AG04449 (cell line): ENCODE results near the gene ERN1.

Experiments
- CTCF ChIA-PET: fragments of 350-600 bp; formaldehyde crosslinking; extraction: SDS; loops from one replicate; lab custom pipeline; 2021; ENCODE audit warnings: antibody characterized with exemption; lab: Yijun Ruan, JAX
- POLR2A ChIA-PET: fragments of 400-600, 350-600 bp; formaldehyde crosslinking; extraction: SDS; loops from one replicate; lab custom pipeline; 2020; ENCODE audit warnings: antibody characterized with exemption, inconsistent platforms; lab: Yijun Ruan, JAX
- DNase-seq: peaks from one replicate; pipeline ENCODE4 v3.0.0-alpha.2; 2010; ENCODE audit warnings: low read depth, low spot score
- H3K4me3 ChIP-seq: 2 replicates; pipeline ENCODE4 v1.5.1; 2011; ENCODE audit warnings: low read depth, mild to moderate bottlenecking, control low read depth, low read length
- TF ChIP-seq, protein P1 (sequence below): IDR thresholded peaks from one replicate; pipeline ENCODE4 v1.5.1; 2011; ENCODE audit warnings: mild to moderate bottlenecking, moderate library complexity, low read length, control low read depth, inconsistent platforms; ENCODE audit not compliant: insufficient read depth; ENCODE audit errors: missing control alignments

Gene ERN1

DNA sequence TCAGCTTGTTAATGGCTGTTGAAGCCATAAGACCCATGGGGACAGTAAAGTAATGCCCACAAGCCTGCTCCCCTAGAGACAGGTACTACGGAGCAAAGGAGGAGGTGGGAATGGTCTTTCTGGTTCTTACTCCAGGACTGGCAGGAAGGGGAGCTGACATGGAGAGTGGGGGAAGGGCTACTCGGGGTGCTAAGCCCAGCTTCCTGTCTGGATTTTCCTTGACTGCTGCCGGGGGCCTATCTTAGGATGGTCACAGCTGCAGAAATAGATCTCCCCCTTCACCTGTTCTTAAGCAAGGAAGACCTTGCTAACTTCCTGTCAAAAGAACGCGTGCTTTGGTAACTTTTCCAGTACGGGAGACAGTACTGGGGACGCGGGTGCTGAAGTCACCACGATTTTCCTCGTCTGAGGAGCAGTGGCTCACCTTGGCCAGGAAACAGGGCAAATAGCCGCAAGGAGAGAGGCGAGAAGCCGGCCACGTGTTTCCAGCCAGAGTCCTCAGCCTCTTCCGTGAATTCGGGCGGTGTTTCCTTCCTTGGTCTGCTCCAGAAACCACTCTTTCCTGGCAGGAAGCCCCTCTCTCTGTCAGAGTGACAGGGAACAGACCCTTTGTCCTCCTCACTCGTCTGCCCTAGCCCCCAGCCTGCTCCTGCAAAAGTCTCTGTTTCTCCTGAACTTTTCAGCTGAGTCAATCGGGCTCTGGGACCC, 132.4 kb downstream of the ERN1 start:
- no peak for DNase-seq
- TF ChIP-seq, protein P1, sequence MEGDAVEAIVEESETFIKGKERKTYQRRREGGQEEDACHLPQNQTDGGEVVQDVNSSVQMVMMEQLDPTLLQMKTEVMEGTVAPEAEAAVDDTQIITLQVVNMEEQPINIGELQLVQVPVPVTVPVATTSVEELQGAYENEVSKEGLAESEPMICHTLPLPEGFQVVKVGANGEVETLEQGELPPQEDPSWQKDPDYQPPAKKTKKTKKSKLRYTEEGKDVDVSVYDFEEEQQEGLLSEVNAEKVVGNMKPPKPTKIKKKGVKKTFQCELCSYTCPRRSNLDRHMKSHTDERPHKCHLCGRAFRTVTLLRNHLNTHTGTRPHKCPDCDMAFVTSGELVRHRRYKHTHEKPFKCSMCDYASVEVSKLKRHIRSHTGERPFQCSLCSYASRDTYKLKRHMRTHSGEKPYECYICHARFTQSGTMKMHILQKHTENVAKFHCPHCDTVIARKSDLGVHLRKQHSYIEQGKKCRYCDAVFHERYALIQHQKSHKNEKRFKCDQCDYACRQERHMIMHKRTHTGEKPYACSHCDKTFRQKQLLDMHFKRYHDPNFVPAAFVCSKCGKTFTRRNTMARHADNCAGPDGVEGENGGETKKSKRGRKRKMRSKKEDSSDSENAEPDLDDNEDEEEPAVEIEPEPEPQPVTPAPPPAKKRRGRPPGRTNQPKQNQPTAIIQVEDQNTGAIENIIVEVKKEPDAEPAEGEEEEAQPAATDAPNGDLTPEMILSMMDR: no peak
- ChIA-PET CTCF (interaction anchor here (0.9 to 2.6 kb wide), 6 partner anchors 12 to 108 kb away, joined by 4 to 11 read pairs (median 6); partner anchors contain the start of gene GH1), POLR2A (no interaction called here)
- H3K4me3 ChIP-seq: no peak overlapping the region; the same call in 1 of the 2 replicates

DNA sequence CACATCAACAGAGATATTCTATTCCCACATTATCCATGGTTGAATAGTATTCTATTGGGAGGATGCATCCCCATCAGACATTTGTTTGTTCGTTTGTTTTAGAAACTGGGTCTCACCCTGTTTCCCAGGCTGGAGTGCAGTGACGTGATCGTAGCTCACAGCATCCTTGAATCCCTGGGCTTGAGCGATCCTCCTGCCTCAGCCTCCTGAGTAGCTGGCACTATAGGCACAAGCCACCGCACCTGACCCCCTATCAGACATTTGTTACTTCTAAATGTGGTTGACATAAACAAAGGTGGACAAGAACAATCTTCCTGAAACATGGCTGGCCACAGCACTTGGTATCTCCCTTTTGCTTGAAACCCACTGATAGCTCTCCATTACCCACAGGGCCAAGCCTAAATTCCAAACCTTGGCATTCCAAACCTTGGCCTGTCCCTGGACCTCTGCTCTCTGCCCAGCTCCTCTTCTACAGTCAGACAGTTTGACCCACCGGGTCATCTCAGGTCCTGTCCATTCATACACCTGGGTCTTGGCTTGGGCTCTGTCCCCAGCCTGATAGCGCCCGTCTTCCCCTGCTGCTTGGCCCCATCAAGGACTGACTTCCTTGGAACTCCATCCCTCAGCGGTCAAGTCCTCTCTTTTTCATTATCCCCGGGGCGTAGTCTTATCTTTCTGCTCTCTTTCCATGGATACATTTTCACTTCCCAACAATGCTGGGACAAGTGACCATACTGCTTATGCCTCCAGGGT, 133.3 kb downstream of the ERN1 start:
- DNase-seq: no peak
- CTCF ChIA-PET: interaction anchor here (0.9 to 2.6 kb wide), 3 partner anchors 29 to 84 kb away, joined by 5 to 11 read pairs (median 6); partner anchors contain the start of gene GH1
- H3K4me3 ChIP-seq: no peak overlapping the region
- TF ChIP-seq, protein P1: no peak
- POLR2A ChIA-PET: no interaction called here

DNA sequence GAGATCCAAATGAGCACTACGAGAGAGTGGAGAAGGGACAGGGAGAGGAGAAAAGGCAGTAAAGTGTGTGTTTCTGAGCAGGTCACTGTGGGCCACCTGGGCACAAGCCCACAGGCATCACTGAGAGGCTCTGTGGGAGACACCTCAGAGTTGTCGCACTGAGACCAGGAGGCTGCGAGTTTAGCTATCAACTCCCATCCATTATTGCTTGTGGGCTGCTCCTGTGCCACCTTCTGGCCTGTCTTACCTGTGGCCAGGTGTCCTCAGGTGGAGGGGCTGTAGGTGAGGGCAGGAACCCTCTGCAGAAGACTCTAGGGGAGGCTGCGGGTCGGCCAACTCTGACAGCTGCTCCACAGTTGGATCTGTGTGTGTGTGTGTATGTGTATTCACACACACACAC, 134.3 kb downstream of the ERN1 start:
- no peak overlapping the region for H3K4me3 ChIP-seq
- TF ChIP-seq, protein P1: no peak
- POLR2A ChIA-PET: no interaction called here
- no peak for DNase-seq
- CTCF ChIA-PET: interaction anchor here (0.7 to 2.3 kb wide), 4 partner anchors 8 to 139 kb away, joined by 3 to 9 read pairs (median 4); partner anchors contain the start of gene GH1

DNA sequence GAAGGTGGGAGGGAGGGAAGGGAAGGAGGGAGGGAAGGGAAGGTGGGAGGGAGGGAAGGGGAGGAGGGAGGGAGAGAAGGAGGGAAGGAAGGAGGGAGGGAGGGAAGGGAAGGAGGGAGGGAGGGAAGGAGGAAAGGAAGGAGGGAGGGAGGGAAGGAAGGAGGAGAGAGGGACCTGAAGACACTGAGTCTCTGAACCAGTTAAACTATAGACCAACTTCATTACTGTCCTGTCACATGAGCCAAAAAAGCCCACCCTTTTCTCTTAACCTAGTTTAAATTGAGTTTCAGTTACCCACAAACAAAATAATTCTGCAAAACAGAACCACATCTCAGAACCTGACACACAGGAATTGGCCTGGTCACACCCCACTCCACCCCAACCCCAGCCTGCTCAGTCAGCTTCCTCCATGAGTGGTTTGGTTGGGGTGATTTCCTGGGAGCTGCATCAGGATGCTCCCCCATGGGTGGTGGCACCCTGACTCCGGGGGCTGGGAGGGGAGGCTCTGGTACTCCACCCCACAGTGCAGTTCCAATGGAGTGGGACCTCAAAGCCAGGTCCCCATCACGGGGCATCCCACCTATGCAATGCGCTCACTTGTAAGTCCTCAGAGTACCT, 136.5 kb downstream of the ERN1 start:
- ChIA-PET CTCF (interaction anchor here (0.9 to 2.9 kb wide), 5 partner anchors 47 to 141 kb away, joined by 3 to 21 read pairs (median 9); partner anchors contain the start of genes CSHL1 and GH1), POLR2A (no interaction called here)
- no peak for DNase-seq
- H3K4me3 ChIP-seq: no peak overlapping the region
- TF ChIP-seq, protein P1: no peak

DNA sequence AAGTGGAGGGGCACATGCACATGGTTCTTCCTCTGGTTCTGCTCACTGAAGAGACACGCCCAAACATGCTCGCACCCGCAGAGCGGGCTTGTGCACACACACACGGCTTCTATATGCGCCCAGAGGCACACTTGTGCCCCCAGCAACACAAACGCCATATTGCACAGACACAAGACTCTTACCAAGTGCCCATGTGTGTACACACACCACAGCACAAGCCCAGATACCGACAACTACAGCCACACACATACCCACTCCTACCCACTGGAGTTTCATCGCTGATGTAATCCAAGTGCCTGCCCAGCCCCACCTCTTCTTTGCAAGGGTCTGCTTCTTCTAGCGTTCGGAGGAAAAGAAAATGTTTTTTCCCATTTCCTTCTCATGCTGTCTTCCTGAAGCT, 138.3 kb downstream of the ERN1 start:
- POLR2A ChIA-PET: no interaction called here
- TF ChIP-seq, protein P1: no peak
- DNase-seq: no peak
- H3K4me3 ChIP-seq: no peak overlapping the region
- CTCF ChIA-PET: interaction anchor here (1.3 to 2.9 kb wide), 4 partner anchors 45 to 79 kb away, joined by 4 to 21 read pairs (median 12); partner anchors contain the start of gene GH1
